Spleen (tissue), 11 donors: ENCODE measurements around the gene CTSD. TPM values are rescaled to one million over a fixed set of nuclear protein-coding genes. Genes with fewer than 3 reads are reported as not detected.
"Not testable (repeated sequence)": the region's sequence is repeated elsewhere in the genome, so short reads cannot be mapped to it uniquely, and the experiment has no call there.

Source experiments
- DNase-seq: peaks from one replicate; pipeline ENCODE4 v3.0.0-alpha.2; 2020
- H3K27ac ChIP-seq, 8 donors: fragments of 200-600 bp; sonication (generic) in 7 of 8; 1 replicate in 4 of 8; 2 replicates in 4 of 8; pipeline versions ENCODE4 v1.5.0 to v1.8.0; 2016 to 2021; ENCODE audit warnings: inconsistent platforms in 4 of 8, mild to moderate bottlenecking in 4 of 8, moderate library complexity in 1 of 8
- H3K27me3 ChIP-seq, 7 donors: fragments of 200-600 bp; sonication (generic) in 6 of 7; replicated peaks in 1 of 7; 1 replicate in 4 of 7; 2 replicates in 3 of 7; pipeline versions ENCODE4 v1.5.0 to v1.8.0; 2016 to 2021; ENCODE audit warnings: inconsistent platforms in 3 of 7, mild to moderate bottlenecking in 1 of 7
- H3K36me3 ChIP-seq, 6 donors: fragments of 200-600 bp; sonication (generic) in 5 of 6; 1 replicate in 4 of 6; 2 replicates in 2 of 6; pipeline versions ENCODE4 v1.5.0 to v1.8.0; 2016 to 2021; ENCODE audit warnings: inconsistent platforms in 2 of 6
- H3K4me1 ChIP-seq, 6 donors: fragments of 200-600 bp; sonication (generic) in 5 of 6; 1 replicate in 3 of 6; 2 replicates in 3 of 6; pipeline versions ENCODE4 v1.5.0 to v1.8.0; 2016 to 2021; ENCODE audit warnings: inconsistent platforms in 3 of 6
- H3K4me3 ChIP-seq, 8 donors: fragments of 200-600 bp; sonication (generic) in 7 of 8; 1 replicate in 4 of 8; 2 replicates in 4 of 8; pipeline versions ENCODE4 v1.5.0 to v1.8.0; 2016 to 2021; ENCODE audit warnings: inconsistent platforms in 4 of 8, mild to moderate bottlenecking in 4 of 8, moderate library complexity in 2 of 8
- H3K9me3 ChIP-seq, 8 donors: fragments of 200-600 bp; sonication (generic) in 7 of 8; 1 replicate in 4 of 8; 2 replicates in 4 of 8; pipeline versions ENCODE4 v1.5.0 to v1.8.0; 2016 to 2021; ENCODE audit warnings: inconsistent platforms in 4 of 8
- POLR2A ChIP-seq, 3 donors: fragments of 450-650 bp; IDR thresholded peaks; one replicate each; pipeline ENCODE4 v1.5.1; 2017; ENCODE audit warnings: antibody characterized with exemption in 3 of 3, mild to moderate bottlenecking in 1 of 3
- POLR2AphosphoS5 ChIP-seq, 3 donors: sonication (generic); formaldehyde crosslinking; IDR thresholded peaks; one replicate each; pipeline ENCODE4 v1.5.1; 2017; ENCODE audit warnings: antibody characterized with exemption in 3 of 3
- WGBS, 5 donors: extraction: QIAGEN DNeasy Blood & Tissue Kit in 3 of 5; methylation state at CpG; one replicate each; pipeline versions ENCODE4 v1.1.5 to v1.1.7; 2013 to 2018; 5-methylcytosine and 5-hydroxymethylcytosine counted together
- intact Hi-C: fragments of 100-400 bp; cut with DNase I; formaldehyde crosslinking; loops from one replicate; pipeline ENCODE4 v1.15.0; 2023; ENCODE audit warnings: low total_unique reads
- polyA plus RNA-seq, 3 donors: library from polyadenylated mRNA; stranded (reverse); fragments of 200-250 nt; gene quantifications; one replicate each; pipeline ENCODE4 v1.2.1, GENCODE V29; 2013
- total RNA-seq, 7 donors: library from RNA; depleted of rRNA in 3 of 7; stranded (reverse); fragments of >200 nt in 3 of 7; fragmentation: NEBNext Ultra II Directional in 4 of 7; extraction: Animal tissue kit (Norgen Biotek cat#: 25700) in 4 of 7; gene quantifications; one replicate each; pipeline versions ENCODE4 v1.1.0 to v1.2.1, GENCODE V29; 2016 to 2021
- TF ChIP-seq, protein P1 (sequence below), 11 experiments: fragments of 200-600 bp in 7 of 11; fragments of 450-650 bp in 4 of 11; sonication (generic) in 4 of 11; IDR thresholded peaks in 8 of 11; conservative IDR thresholded peaks in 3 of 11; 1 replicate in 7 of 11; 2 replicates in 4 of 11; pipeline versions ENCODE4 v1.4.0 to v1.8.0; 2016 to 2021; ENCODE audit warnings: antibody characterized with exemption in 11 of 11, inconsistent platforms in 4 of 11, mild to moderate bottlenecking in 1 of 11
- donor health status: healthy with polysubstance abuse.
- donor health status: DM: no; HTN: no; CAD: no; lungs with moderate emphysema.
- donor health status: DM: no; HTN: no; CAD: no.
- donor health status: Bipolar disorder and iron deficiency.
- donor health status: healthy.
- donor health status: DM: no; HTN: no; CAD: no.
- donor health status: DM: yes; HTN: yes; CAD: no.

Gene CTSD
- total and polyA plus RNA-seq, 10 donors = 289 to 1,234 (median 736) TPM

DNA sequence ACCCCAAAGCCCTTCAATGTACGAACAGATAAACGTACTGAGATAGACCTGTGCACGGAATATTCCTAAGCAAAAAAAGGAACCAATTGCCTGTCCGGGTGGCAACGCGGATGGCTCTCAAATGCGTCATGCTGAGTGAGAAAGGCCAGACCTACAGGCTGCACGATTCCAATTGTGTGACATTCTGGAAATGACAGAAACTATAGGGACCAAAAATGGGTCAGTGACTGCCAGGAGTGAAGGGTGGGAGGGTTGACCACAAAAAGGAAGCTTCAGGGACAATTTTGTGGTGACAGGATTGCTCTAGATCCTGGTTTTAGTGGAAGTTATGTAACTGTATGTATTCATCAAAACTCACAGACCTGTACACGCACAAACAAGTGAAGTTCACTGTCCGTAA is 47.0 kb upstream of the CTSD start:
- peak overlapping the region in 5 of 8 donors; percentile 14 to 70 (median 42) for H3K27ac ChIP-seq
- no peak for DNase-seq
- peaks cover 0 to 15% (median 0%) of the 10 kb centered on the region in 6 donors for H3K4me1 ChIP-seq
- 37 to 57% (median 49%) methylated on average over 10 of the region's 10 CpGs for WGBS, 5 donors
- peaks cover 0 to 60% (median 0%) of the 10 kb centered on the region in 7 donors for H3K27me3 ChIP-seq
- H3K9me3 ChIP-seq = peaks cover 0 to 5% (median 0%) of the 10 kb centered on the region in 8 donors
- H3K4me3 ChIP-seq = no peak overlapping the region
- intact Hi-C loops = no loop called here
- H3K36me3 ChIP-seq = no peaks in the 10 kb centered on the region
- TF ChIP-seq, protein P1, sequence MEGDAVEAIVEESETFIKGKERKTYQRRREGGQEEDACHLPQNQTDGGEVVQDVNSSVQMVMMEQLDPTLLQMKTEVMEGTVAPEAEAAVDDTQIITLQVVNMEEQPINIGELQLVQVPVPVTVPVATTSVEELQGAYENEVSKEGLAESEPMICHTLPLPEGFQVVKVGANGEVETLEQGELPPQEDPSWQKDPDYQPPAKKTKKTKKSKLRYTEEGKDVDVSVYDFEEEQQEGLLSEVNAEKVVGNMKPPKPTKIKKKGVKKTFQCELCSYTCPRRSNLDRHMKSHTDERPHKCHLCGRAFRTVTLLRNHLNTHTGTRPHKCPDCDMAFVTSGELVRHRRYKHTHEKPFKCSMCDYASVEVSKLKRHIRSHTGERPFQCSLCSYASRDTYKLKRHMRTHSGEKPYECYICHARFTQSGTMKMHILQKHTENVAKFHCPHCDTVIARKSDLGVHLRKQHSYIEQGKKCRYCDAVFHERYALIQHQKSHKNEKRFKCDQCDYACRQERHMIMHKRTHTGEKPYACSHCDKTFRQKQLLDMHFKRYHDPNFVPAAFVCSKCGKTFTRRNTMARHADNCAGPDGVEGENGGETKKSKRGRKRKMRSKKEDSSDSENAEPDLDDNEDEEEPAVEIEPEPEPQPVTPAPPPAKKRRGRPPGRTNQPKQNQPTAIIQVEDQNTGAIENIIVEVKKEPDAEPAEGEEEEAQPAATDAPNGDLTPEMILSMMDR (IDR thresholded peaks at IDR 0.05 in 8 of 11, conservative IDR thresholded peaks at IDR 0.05 in 3 of 11) = no peak
- TF ChIP-seq POLR2AphosphoS5 (IDR thresholded peaks at IDR 0.05) (no peak), POLR2A (IDR thresholded peaks at IDR 0.05) (no peak)

DNA sequence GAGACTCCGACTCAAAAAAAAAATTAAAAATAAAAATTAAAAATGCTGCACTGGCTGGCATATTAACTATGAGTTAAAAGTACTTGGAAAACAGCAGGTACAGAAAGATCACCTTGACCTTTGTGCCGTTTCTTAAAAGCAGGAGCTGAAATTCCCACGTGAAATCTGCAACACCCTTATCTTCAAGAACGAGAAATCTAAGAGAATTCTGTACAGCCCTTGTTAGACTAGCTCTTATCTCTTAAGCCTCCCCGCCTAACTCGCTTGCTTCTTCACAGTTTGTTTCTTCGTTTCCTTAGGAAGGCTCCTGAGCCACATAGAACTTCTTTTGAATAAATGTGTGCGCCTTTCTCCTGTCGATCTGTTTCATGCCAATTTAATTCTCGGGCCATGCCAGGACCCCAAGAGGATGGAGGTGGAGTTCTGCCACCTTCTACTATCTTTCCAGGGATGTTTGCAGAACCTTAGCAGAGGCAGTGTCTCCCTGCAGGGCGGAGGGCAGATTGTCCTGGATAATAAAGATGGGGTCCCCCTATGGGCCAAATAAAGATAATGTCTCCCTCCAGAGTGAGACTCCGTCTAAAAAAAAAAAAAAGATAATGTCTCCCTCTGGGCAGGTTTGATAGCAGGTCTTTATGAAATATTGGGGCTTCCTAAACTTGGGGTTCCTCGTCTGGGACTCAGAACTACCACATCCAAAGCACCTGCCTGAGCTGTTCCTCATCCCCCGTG is 43.7 kb upstream of the CTSD start:
- 59 to 75% (median 69%) methylated on average over 13 to 14 of the region's 14 CpGs for WGBS, 5 donors
- no peaks in the 10 kb centered on the region for H3K36me3 ChIP-seq
- peaks cover 0 to 51% (median 0%) of the 10 kb centered on the region in 7 donors for H3K27me3 ChIP-seq
- DNase-seq = no peak
- TF ChIP-seq POLR2AphosphoS5 (IDR thresholded peaks at IDR 0.05) (no peak), POLR2A (IDR thresholded peaks at IDR 0.05) (no peak)
- TF ChIP-seq, protein P1 (IDR thresholded peaks at IDR 0.05 in 8 of 11, conservative IDR thresholded peaks at IDR 0.05 in 3 of 11) = peak in 2 of 11 experiments; percentile 8 to 18
- peaks cover 0 to 15% (median 0%) of the 10 kb centered on the region in 6 donors for H3K4me1 ChIP-seq
- H3K27ac ChIP-seq = no peak overlapping the region
- H3K4me3 ChIP-seq = no peak overlapping the region
- H3K9me3 ChIP-seq = peaks cover 0 to 5% (median 0%) of the 10 kb centered on the region in 8 donors
- intact Hi-C loops = no loop called here

GRCh38 chr11:1805525-1805924 is 41.8 kb upstream of the CTSD start:
- 82 to 91% (median 90%) methylated on average over 15 of the region's 15 CpGs for WGBS, 5 donors
- H3K27me3 ChIP-seq = peaks cover 0 to 42% (median 0%) of the 10 kb centered on the region in 7 donors
- intact Hi-C loops = no loop called here
- no peak for DNase-seq
- no peaks in the 10 kb centered on the region for H3K36me3 ChIP-seq
- H3K27ac ChIP-seq = no peak overlapping the region
- no peak overlapping the region for H3K4me3 ChIP-seq
- H3K4me1 ChIP-seq = peaks cover 0 to 5% (median 0%) of the 10 kb centered on the region in 6 donors
- H3K9me3 ChIP-seq = no peaks in the 10 kb centered on the region
- TF ChIP-seq POLR2A (IDR thresholded peaks at IDR 0.05) = no peak
- TF ChIP-seq, protein P1 (IDR thresholded peaks at IDR 0.05 in 8 of 11, conservative IDR thresholded peaks at IDR 0.05 in 3 of 11) = no peak
- no peak for TF ChIP-seq POLR2AphosphoS5 (IDR thresholded peaks at IDR 0.05)

DNA sequence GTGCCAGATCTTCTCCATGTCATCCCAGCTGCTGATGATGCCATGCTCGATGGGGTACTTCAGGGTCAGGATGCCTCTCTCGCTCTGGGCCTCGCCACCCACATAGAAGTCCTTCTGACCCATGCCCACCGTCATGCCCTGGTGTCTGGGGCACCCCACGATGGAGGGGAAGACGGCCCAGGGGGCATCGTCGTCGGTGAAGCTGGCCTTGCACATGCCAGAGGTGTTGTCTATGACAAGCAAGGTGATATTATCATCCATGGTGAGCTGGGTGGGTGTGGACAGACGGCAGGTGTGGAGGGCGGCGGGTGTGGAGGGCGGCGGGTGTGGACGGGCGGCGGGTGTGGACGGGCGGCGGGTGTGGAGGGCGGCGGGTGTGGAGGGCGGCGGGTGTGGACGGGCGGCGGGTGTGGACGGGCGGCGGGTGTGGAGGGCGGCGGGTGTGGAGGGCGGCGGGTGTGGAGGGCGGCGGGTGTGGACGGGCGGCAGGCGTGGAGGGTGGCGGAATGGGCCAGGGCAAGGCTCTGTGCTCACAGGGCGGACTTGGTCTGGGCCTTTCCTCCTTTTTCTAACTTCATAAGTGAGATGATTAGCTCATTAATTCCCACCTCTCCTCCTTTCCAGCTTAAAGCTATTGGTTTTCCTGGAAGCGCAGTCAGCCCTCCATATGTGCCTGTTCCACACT is 40.2 kb upstream of the CTSD start:
- peaks cover 0 to 52% (median 0%) of the 10 kb centered on the region in 7 donors for H3K27me3 ChIP-seq
- H3K27ac ChIP-seq, H3K4me3 ChIP-seq, intact Hi-C loops, H3K9me3 ChIP-seq, H3K36me3 ChIP-seq, DNase-seq, H3K4me1 ChIP-seq: not testable (repeated sequence)
- 87 to 99% (median 91%) methylated on average over 16 to 35 of the region's 42 CpGs for WGBS, 5 donors
